ENCODE measurements around the gene LMO4.

Gene LMO4

GRCh38 chr1:87329051-87329525 is 408 bp downstream of the LMO4 start:
- DNase-seq (ENCODE audit: low read depth): peak; percentile 58

GRCh38 chr1:87329526-87330056 is 911 bp downstream of the LMO4 start:
- peak; percentile 30 for DNase-seq (ENCODE audit: low read depth)

GRCh38 chr1:87330057-87330884 is 1.6 kb downstream of the LMO4 start:
- DNase-seq (ENCODE audit: low read depth): peak; percentile 54

GRCh38 chr1:87330885-87331364 is 2.2 kb downstream of the LMO4 start:
- no peak for DNase-seq (ENCODE audit: low read depth)

GRCh38 chr1:87331365-87332241 is 2.9 kb downstream of the LMO4 start:
- peak; percentile 69 for DNase-seq (ENCODE audit: low read depth)

- DNase-seq (ENCODE audit: low read depth): no peak
Measured at GRCh38 chr1:87333692-87334347, 5.1 kb downstream of the LMO4 start.

GRCh38 chr1:87334351-87335174 is 5.9 kb downstream of the LMO4 start:
- peak; percentile 49 for DNase-seq (ENCODE audit: low read depth)

- DNase-seq (ENCODE audit: low read depth): peak; percentile 72
Measured at GRCh38 chr1:87335175-87335884, 6.7 kb downstream of the LMO4 start.

GRCh38 chr1:87336623-87337067 is 8.0 kb downstream of the LMO4 start:
- no peak for DNase-seq (ENCODE audit: low read depth)

GRCh38 chr1:87337606-87338005 is 8.9 kb downstream of the LMO4 start:
- no peak for DNase-seq (ENCODE audit: low read depth)

- no peak for DNase-seq (ENCODE audit: low read depth)
Measured at GRCh38 chr1:87338566-87338965, 9.9 kb downstream of the LMO4 start.

- DNase-seq (ENCODE audit: low read depth): no peak
Measured at GRCh38 chr1:87344231-87344630, 15.6 kb downstream of the LMO4 start.

- DNase-seq (ENCODE audit: low read depth): no peak
Measured at GRCh38 chr1:87346130-87346814, 17.6 kb downstream of the LMO4 start.

GRCh38 chr1:87348341-87349019 is 19.8 kb downstream of the LMO4 start:
- no peak for DNase-seq (ENCODE audit: low read depth)

GRCh38 chr1:87349036-87349435 is 20.4 kb downstream of the LMO4 start:
- DNase-seq (ENCODE audit: low read depth): no peak

GRCh38 chr1:87355894-87356293 is 27.2 kb downstream of the LMO4 start:
- no peak for DNase-seq (ENCODE audit: low read depth)

GRCh38 chr1:87356591-87356990 is 27.9 kb downstream of the LMO4 start:
- DNase-seq (ENCODE audit: low read depth): no peak

- DNase-seq (ENCODE audit: low read depth): peak; percentile 16
Measured at GRCh38 chr1:87358219-87358618, 29.5 kb downstream of the LMO4 start.

- no peak for DNase-seq (ENCODE audit: low read depth)
Measured at GRCh38 chr1:87359586-87359985, 30.9 kb downstream of the LMO4 start.

Measured in ELR (cell line).